ENCODE data around the gene ZNF652. TPM values are rescaled to one million over a fixed set of nuclear protein-coding genes. Genes with fewer than 3 reads are reported as not detected.

Gene ZNF652
- total and polyA plus RNA-seq, 2 donors (not counting 1 experiment from before 2014, with no cell fraction given), result 7.8 to 10.2 TPM

DNA sequence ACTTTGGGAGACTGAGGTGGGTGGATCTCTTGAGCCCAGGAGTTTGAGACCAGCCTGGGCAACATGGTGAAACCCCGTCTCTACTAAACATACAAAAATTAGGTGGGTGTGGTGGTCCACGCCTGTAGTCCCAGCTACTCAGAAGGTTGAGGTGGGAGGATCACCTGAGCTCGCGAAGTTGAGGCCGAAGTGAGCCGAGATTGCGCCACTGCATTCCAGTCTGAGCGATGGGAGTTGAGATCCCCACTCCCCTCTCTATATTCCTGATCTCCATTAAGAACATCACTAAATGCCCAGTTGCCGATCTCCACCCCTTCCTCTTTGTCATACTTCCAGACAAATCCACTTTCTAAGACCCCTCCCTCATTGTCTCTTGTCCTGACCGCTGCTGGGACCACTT lies 24.3 kb upstream of the ZNF652 start:
- DNase-seq (ENCODE audit: low read depth in 2 of 2), result no peak
- no peaks in the 10 kb centered on the region for H4K20me1 ChIP-seq (ENCODE audit: control insufficient read depth, extremely low read depth, insufficient read depth, low read length)
- H3K79me2 ChIP-seq (ENCODE audit: control insufficient read depth, insufficient read depth, low read length), result no peaks in the 10 kb centered on the region
- TF ChIP-seq EZH2 (IDR thresholded peaks at IDR 0.05; ENCODE audit: low read length, missing control alignments), result no peak
- TF ChIP-seq, protein P1, sequence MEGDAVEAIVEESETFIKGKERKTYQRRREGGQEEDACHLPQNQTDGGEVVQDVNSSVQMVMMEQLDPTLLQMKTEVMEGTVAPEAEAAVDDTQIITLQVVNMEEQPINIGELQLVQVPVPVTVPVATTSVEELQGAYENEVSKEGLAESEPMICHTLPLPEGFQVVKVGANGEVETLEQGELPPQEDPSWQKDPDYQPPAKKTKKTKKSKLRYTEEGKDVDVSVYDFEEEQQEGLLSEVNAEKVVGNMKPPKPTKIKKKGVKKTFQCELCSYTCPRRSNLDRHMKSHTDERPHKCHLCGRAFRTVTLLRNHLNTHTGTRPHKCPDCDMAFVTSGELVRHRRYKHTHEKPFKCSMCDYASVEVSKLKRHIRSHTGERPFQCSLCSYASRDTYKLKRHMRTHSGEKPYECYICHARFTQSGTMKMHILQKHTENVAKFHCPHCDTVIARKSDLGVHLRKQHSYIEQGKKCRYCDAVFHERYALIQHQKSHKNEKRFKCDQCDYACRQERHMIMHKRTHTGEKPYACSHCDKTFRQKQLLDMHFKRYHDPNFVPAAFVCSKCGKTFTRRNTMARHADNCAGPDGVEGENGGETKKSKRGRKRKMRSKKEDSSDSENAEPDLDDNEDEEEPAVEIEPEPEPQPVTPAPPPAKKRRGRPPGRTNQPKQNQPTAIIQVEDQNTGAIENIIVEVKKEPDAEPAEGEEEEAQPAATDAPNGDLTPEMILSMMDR (conservative IDR thresholded peaks at IDR 0.05 in 1 of 2, IDR thresholded peaks at IDR 0.05 in 1 of 2; ENCODE audit: low read depth in 1 of 2, low read length in 2 of 2), result no peak
- no peaks in the 10 kb centered on the region for H3K36me3 ChIP-seq (ENCODE audit: control insufficient read depth, insufficient read depth, low read length)
- H3K9ac ChIP-seq (ENCODE audit: insufficient read depth, low read length), result no peak overlapping the region
- no peaks in the 10 kb centered on the region for H3K27me3 ChIP-seq (ENCODE audit: control insufficient read depth, insufficient read depth, low read length)
- H3K4me3 ChIP-seq (replicated peaks in 1 of 4; ENCODE audit: control extremely low read depth in 1 of 4, insufficient read depth in 1 of 4, low read depth in 3 of 4, low read length in 4 of 4), result no peak overlapping the region
- peaks cover 2% of the 10 kb centered on the region for H3K4me1 ChIP-seq (ENCODE audit: control insufficient read depth, extremely low read depth, insufficient read depth, low read length)
- no peak overlapping the region for H3K27ac ChIP-seq (ENCODE audit: insufficient read depth, low read length)
- H3K4me2 ChIP-seq (ENCODE audit: extremely low read depth, insufficient read depth, low read length), result no peak overlapping the region
- H2AFZ ChIP-seq (ENCODE audit: low read length), result no peak overlapping the region
- no peaks in the 10 kb centered on the region for H3K9me3 ChIP-seq (ENCODE audit: control insufficient read depth, insufficient read depth, low read depth, low read length)

GRCh38 chr17:49384951-49385350 lies 22.9 kb upstream of the ZNF652 start:
- no peaks in the 10 kb centered on the region for H4K20me1 ChIP-seq (ENCODE audit: control insufficient read depth, extremely low read depth, insufficient read depth, low read length)
- no peaks in the 10 kb centered on the region for H3K27me3 ChIP-seq (ENCODE audit: control insufficient read depth, insufficient read depth, low read length)
- no peak overlapping the region for H3K27ac ChIP-seq (ENCODE audit: insufficient read depth, low read length)
- no peak overlapping the region for H3K4me2 ChIP-seq (ENCODE audit: extremely low read depth, insufficient read depth, low read length)
- no peak overlapping the region for H2AFZ ChIP-seq (ENCODE audit: low read length)
- no peak overlapping the region for H3K4me3 ChIP-seq (replicated peaks in 1 of 4; ENCODE audit: control extremely low read depth in 1 of 4, insufficient read depth in 1 of 4, low read depth in 3 of 4, low read length in 4 of 4)
- no peak for TF ChIP-seq EZH2 (IDR thresholded peaks at IDR 0.05; ENCODE audit: low read length, missing control alignments)
- TF ChIP-seq, protein P1 (conservative IDR thresholded peaks at IDR 0.05 in 1 of 2, IDR thresholded peaks at IDR 0.05 in 1 of 2; ENCODE audit: low read depth in 1 of 2, low read length in 2 of 2), result no peak
- H3K9me3 ChIP-seq (ENCODE audit: control insufficient read depth, insufficient read depth, low read depth, low read length), result no peaks in the 10 kb centered on the region
- H3K9ac ChIP-seq (ENCODE audit: insufficient read depth, low read length), result no peak overlapping the region
- H3K4me1 ChIP-seq (ENCODE audit: control insufficient read depth, extremely low read depth, insufficient read depth, low read length), result no peaks in the 10 kb centered on the region
- no peaks in the 10 kb centered on the region for H3K36me3 ChIP-seq (ENCODE audit: control insufficient read depth, insufficient read depth, low read length)
- no peak for DNase-seq (ENCODE audit: low read depth in 2 of 2)
- no peaks in the 10 kb centered on the region for H3K79me2 ChIP-seq (ENCODE audit: control insufficient read depth, insufficient read depth, low read length)

DNA sequence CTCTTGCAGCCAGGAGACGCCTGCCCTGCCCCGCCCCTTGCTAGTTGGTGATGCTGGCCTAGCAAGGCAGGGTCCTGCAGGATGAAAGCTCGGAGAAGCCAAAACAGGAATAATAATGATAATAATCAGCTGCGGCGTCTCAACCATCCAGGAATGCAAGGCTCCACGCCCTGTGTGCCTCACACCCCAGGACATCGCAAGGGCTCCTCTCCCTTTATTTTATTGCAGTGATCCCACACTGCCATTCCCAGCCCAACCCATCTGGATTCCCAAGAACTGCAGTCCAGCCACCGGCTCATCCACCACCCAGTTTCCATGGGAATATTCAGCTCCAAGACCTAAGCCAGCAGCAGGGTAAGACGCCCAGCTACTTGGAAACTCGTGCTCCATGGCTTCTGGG lies 21.0 kb upstream of the ZNF652 start:
- no peaks in the 10 kb centered on the region for H3K79me2 ChIP-seq (ENCODE audit: control insufficient read depth, insufficient read depth, low read length)
- TF ChIP-seq, protein P1 (conservative IDR thresholded peaks at IDR 0.05 in 1 of 2, IDR thresholded peaks at IDR 0.05 in 1 of 2; ENCODE audit: low read depth in 1 of 2, low read length in 2 of 2), result no peak
- TF ChIP-seq EZH2 (IDR thresholded peaks at IDR 0.05; ENCODE audit: low read length, missing control alignments), result no peak
- H2AFZ ChIP-seq (ENCODE audit: low read length), result no peak overlapping the region
- no peak overlapping the region for H3K4me2 ChIP-seq (ENCODE audit: extremely low read depth, insufficient read depth, low read length)
- H3K36me3 ChIP-seq (ENCODE audit: control insufficient read depth, insufficient read depth, low read length), result no peaks in the 10 kb centered on the region
- no peaks in the 10 kb centered on the region for H3K4me1 ChIP-seq (ENCODE audit: control insufficient read depth, extremely low read depth, insufficient read depth, low read length)
- no peak overlapping the region for H3K9ac ChIP-seq (ENCODE audit: insufficient read depth, low read length)
- H4K20me1 ChIP-seq (ENCODE audit: control insufficient read depth, extremely low read depth, insufficient read depth, low read length), result no peaks in the 10 kb centered on the region
- no peak overlapping the region for H3K27ac ChIP-seq (ENCODE audit: insufficient read depth, low read length)
- H3K9me3 ChIP-seq (ENCODE audit: control insufficient read depth, insufficient read depth, low read depth, low read length), result no peaks in the 10 kb centered on the region
- no peak overlapping the region for H3K4me3 ChIP-seq (replicated peaks in 1 of 4; ENCODE audit: control extremely low read depth in 1 of 4, insufficient read depth in 1 of 4, low read depth in 3 of 4, low read length in 4 of 4)
- DNase-seq (ENCODE audit: low read depth in 2 of 2), result no peak
- H3K27me3 ChIP-seq (ENCODE audit: control insufficient read depth, insufficient read depth, low read length), result no peaks in the 10 kb centered on the region
